ENCODE data around the gene MANBA. TPM values are rescaled to one million over a fixed set of nuclear protein-coding genes. Genes with fewer than 3 reads are reported as not detected.
A peak's percentile ranks its signal among the peaks of the same experiment; 100 is the strongest.

MANBA gene
- total and polyA plus RNA-seq, 7 experiments from 2014 or later: 15.7 to 56.4 (median 26.0) TPM

DNA sequence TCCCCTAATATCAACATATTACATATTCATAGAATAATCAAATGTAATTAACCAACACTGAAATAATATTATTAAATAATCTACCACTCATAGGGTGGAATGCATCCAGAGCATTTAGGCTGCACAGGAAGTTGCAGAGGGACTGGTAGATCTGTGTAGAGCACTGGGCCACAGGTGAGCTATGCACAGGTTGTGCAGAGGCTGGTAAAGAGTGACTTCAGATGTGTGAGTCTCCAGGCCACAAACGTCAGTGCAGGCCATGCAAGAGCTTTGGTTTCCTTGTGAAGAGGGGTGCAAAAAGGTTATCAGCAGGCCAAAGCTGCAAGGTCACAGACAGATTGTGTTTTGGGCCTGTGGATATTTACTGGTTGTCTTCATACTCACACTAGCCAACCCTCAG is 25.5 kb upstream of the MANBA start:
- H3K4me3 ChIP-seq (ENCODE audit: low read length): no peak overlapping the region
- DNase-seq (no peak), ATAC-seq (no peak)
- H3K27ac ChIP-seq (ENCODE audit: low read depth, low read length): no peak overlapping the region
- Mint-ChIP-seq H3K27ac (no peak overlapping the region), H3K27me3 (no peaks in the 10 kb centered on the region), H3K4me1 (peaks cover 0 to 11% (median 4%) of the 10 kb centered on the region in 7 donors), H3K9me3 (peaks cover 0 to 26% (median 6%) of the 10 kb centered on the region in 11 donors), H3K36me3 (peaks cover 0 to 9% (median 2%) of the 10 kb centered on the region in 5 donors), H3K4me3 (no peak overlapping the region)
- CTCF ChIA-PET: no interaction called here
- no peaks in the 10 kb centered on the region for H3K4me1 ChIP-seq (ENCODE audit: control insufficient read depth in 2 of 2, insufficient read depth in 2 of 2, low read length in 2 of 2)
- intact Hi-C loops (cut with micrococcal nuclease): no loop called here
- H3K36me3 ChIP-seq (ENCODE audit: control insufficient read depth in 2 of 3, insufficient read depth in 3 of 3, low read length in 3 of 3): no peaks in the 10 kb centered on the region
- POLR2A ChIA-PET: no interaction called here
- no peaks in the 10 kb centered on the region for H3K9me3 ChIP-seq (ENCODE audit: control insufficient read depth in 2 of 3, low read length in 3 of 3)
- no peaks in the 10 kb centered on the region for H3K27me3 ChIP-seq (ENCODE audit: control insufficient read depth in 2 of 2, insufficient read depth in 2 of 2, low read length in 2 of 2)

GRCh38 chr4:102783006-102783405 is 22.2 kb upstream of the MANBA start:
- Mint-ChIP-seq H3K27me3 (peaks cover 0 to 6% (median 4%) of the 10 kb centered on the region in 5 donors), H3K9me3 (peaks cover 0 to 5% (median 1%) of the 10 kb centered on the region in 11 donors), H3K36me3 (peaks cover 0 to 5% (median 0%) of the 10 kb centered on the region in 5 donors), H3K4me1 (peaks cover 0 to 2% (median 0%) of the 10 kb centered on the region in 7 donors), H3K27ac (no peak overlapping the region), H3K4me3 (no peak overlapping the region)
- H3K4me3 ChIP-seq (ENCODE audit: low read length): no peak overlapping the region
- ChIA-PET CTCF (no interaction called here), POLR2A (interaction anchor here (0.7 kb wide), 1 partner anchor 86 kb away, joined by 3 read pairs; the partner anchor contains the start of gene CISD2)
- no peaks in the 10 kb centered on the region for H3K27me3 ChIP-seq (ENCODE audit: control insufficient read depth in 2 of 2, insufficient read depth in 2 of 2, low read length in 2 of 2)
- no peaks in the 10 kb centered on the region for H3K4me1 ChIP-seq (ENCODE audit: control insufficient read depth in 2 of 2, insufficient read depth in 2 of 2, low read length in 2 of 2)
- H3K9me3 ChIP-seq (ENCODE audit: control insufficient read depth in 2 of 3, low read length in 3 of 3): no peaks in the 10 kb centered on the region
- intact Hi-C loops (cut with micrococcal nuclease): no loop called here
- DNase-seq (no peak), ATAC-seq (no peak)
- no peak overlapping the region for H3K27ac ChIP-seq (ENCODE audit: low read depth, low read length)
- no peaks in the 10 kb centered on the region for H3K36me3 ChIP-seq (ENCODE audit: control insufficient read depth in 2 of 3, insufficient read depth in 3 of 3, low read length in 3 of 3)

GRCh38 chr4:102781570-102781969 is 20.8 kb upstream of the MANBA start:
- DNase-seq (no peak), ATAC-seq (no peak)
- Mint-ChIP-seq H3K4me1 (no peaks in the 10 kb centered on the region), H3K27ac (no peak overlapping the region), H3K36me3 (peaks cover 0 to 5% (median 0%) of the 10 kb centered on the region in 5 donors), H3K4me3 (no peak overlapping the region), H3K9me3 (no peaks in the 10 kb centered on the region), H3K27me3 (peaks cover 0 to 14% (median 4%) of the 10 kb centered on the region in 5 donors)
- CTCF ChIA-PET: no interaction called here
- POLR2A ChIA-PET: interaction anchor here (1.4 kb wide), 1 partner anchor 87 kb away, joined by 6 read pairs; the partner anchor contains the start of gene CISD2
- Histone ChIP-seq H3K4me1 (ENCODE audit: control insufficient read depth in 2 of 2, insufficient read depth in 2 of 2, low read length in 2 of 2) (no peaks in the 10 kb centered on the region), H3K27ac (ENCODE audit: low read depth, low read length) (no peak overlapping the region), H3K36me3 (ENCODE audit: control insufficient read depth in 2 of 3, insufficient read depth in 3 of 3, low read length in 3 of 3) (no peaks in the 10 kb centered on the region), H3K4me3 (ENCODE audit: low read length) (no peak overlapping the region), H3K27me3 (ENCODE audit: control insufficient read depth in 2 of 2, insufficient read depth in 2 of 2, low read length in 2 of 2) (no peaks in the 10 kb centered on the region), H3K9me3 (ENCODE audit: control insufficient read depth in 2 of 3, low read length in 3 of 3) (no peaks in the 10 kb centered on the region)
- intact Hi-C loops (cut with micrococcal nuclease): loop anchor here in 1 of 2 donors (2.0 kb wide), 1 partner anchor 13 kb away; no protein-coding TSS in a partner anchor

DNA sequence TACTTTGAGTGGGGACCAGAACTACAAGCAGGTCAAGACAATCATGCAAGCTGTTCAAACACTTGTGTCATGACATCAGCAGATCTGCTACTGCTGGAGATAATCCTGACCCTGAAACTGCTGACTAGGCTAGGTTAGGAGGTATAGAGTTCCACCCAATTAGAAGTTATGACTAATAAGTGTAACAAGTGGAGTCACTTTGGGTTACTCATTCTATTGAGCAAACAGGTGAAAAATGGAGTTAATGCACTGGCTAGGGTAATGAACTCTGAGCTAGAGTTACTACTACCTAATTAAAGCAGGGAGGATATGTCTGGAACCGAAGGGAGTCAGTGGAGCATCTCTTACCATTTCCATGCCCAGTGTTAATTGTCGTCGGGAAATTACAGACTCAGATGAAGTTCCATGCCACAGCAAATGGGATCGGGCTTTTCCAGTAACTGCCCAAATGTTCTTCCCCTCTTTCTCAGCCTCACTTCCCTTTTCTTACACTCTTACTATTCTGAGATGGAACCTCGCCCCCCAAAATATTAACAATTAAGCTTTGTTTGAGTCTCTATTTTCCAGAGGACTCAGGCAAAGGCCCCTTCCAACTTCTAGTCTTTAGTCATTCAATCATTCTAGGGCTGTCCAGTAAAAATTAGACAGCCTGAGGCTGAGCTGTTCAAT is 19.8 kb upstream of the MANBA start:
- Histone ChIP-seq H3K9me3 (ENCODE audit: control insufficient read depth in 2 of 3, low read length in 3 of 3) (no peaks in the 10 kb centered on the region), H3K4me3 (ENCODE audit: low read length) (no peak overlapping the region), H3K36me3 (ENCODE audit: control insufficient read depth in 2 of 3, insufficient read depth in 3 of 3, low read length in 3 of 3) (no peaks in the 10 kb centered on the region), H3K27me3 (ENCODE audit: control insufficient read depth in 2 of 2, insufficient read depth in 2 of 2, low read length in 2 of 2) (no peaks in the 10 kb centered on the region), H3K27ac (ENCODE audit: low read depth, low read length) (no peak overlapping the region), H3K4me1 (ENCODE audit: control insufficient read depth in 2 of 2, insufficient read depth in 2 of 2, low read length in 2 of 2) (no peaks in the 10 kb centered on the region)
- ATAC-seq (peak; percentile 69), DNase-seq (no peak)
- H3K36me3 Mint-ChIP-seq: peaks cover 0 to 4% (median 0%) of the 10 kb centered on the region in 5 donors
- no peak overlapping the region for H3K4me3 Mint-ChIP-seq
- H3K27me3 Mint-ChIP-seq: peaks cover 0 to 15% (median 4%) of the 10 kb centered on the region in 5 donors
- intact Hi-C loops (cut with micrococcal nuclease): loop anchor here in 1 of 2 donors (2.0 kb wide), 1 partner anchor 14 kb away; no protein-coding TSS in a partner anchor
- CTCF ChIA-PET: no interaction called here
- POLR2A ChIA-PET: interaction anchor here (1.4 kb wide), 1 partner anchor 88 kb away, joined by 6 read pairs; the partner anchor contains the start of gene CISD2
- H3K9me3 Mint-ChIP-seq: no peaks in the 10 kb centered on the region
- no peak overlapping the region for H3K27ac Mint-ChIP-seq
- H3K4me1 Mint-ChIP-seq: no peaks in the 10 kb centered on the region

GRCh38 chr4:102779204-102779603 is 18.4 kb upstream of the MANBA start:
- no peaks in the 10 kb centered on the region for H3K4me1 Mint-ChIP-seq
- H3K36me3 ChIP-seq (ENCODE audit: control insufficient read depth in 2 of 3, insufficient read depth in 3 of 3, low read length in 3 of 3): no peaks in the 10 kb centered on the region
- intact Hi-C loops (cut with micrococcal nuclease): no loop called here
- H3K4me3 Mint-ChIP-seq: no peak overlapping the region
- H3K27ac Mint-ChIP-seq: no peak overlapping the region
- H3K9me3 Mint-ChIP-seq: no peaks in the 10 kb centered on the region
- ChIA-PET POLR2A (interaction anchor here (0.6 to 0.9 kb wide), 2 partner anchors 90 to 349 kb away, joined by 3 read pairs; no protein-coding TSS in a partner anchor), CTCF (no interaction called here)
- no peak for DNase-seq
- H3K4me1 ChIP-seq (ENCODE audit: control insufficient read depth in 2 of 2, insufficient read depth in 2 of 2, low read length in 2 of 2): no peaks in the 10 kb centered on the region
- H3K36me3 Mint-ChIP-seq: peaks cover 0 to 4% (median 0%) of the 10 kb centered on the region in 5 donors
- H3K27me3 ChIP-seq (ENCODE audit: control insufficient read depth in 2 of 2, insufficient read depth in 2 of 2, low read length in 2 of 2): no peaks in the 10 kb centered on the region
- peaks cover 0 to 15% (median 5%) of the 10 kb centered on the region in 5 donors for H3K27me3 Mint-ChIP-seq
- no peak overlapping the region for H3K4me3 ChIP-seq (ENCODE audit: low read length)
- no peak for ATAC-seq
- no peak overlapping the region for H3K27ac ChIP-seq (ENCODE audit: low read depth, low read length)
- no peaks in the 10 kb centered on the region for H3K9me3 ChIP-seq (ENCODE audit: control insufficient read depth in 2 of 3, low read length in 3 of 3)

DNA sequence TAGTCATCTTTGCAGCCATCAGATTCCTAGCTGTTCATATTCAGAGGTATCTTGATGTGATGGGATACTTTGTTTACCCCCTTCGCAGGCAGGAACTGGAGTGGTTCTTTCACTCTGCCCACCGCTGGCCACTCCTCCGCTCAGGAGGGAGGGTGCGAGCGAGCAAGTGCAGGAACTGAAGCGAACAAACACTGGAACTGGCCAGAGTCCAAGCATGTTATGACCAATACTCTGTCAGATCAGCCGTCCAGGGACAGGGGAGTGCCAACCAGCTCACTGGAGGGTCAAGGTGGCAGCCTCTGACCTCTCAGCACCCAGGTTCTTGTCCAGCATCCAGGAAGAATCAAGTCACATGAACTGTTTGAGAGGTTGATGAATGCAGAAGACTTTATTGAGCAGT is 18.0 kb upstream of the MANBA start:
- ATAC-seq (no peak), DNase-seq (no peak)
- Mint-ChIP-seq H3K4me1 (no peaks in the 10 kb centered on the region), H3K27me3 (peaks cover 0 to 15% (median 5%) of the 10 kb centered on the region in 5 donors), H3K9me3 (no peaks in the 10 kb centered on the region), H3K36me3 (peaks cover 0 to 4% (median 0%) of the 10 kb centered on the region in 5 donors), H3K27ac (no peak overlapping the region), H3K4me3 (no peak overlapping the region)
- POLR2A ChIA-PET: interaction anchor here (0.6 to 0.9 kb wide), 4 partner anchors 11 to 348 kb away, joined by 3 to 4 read pairs (median 3); no protein-coding TSS in a partner anchor
- Histone ChIP-seq H3K4me3 (ENCODE audit: low read length) (no peak overlapping the region), H3K27me3 (ENCODE audit: control insufficient read depth in 2 of 2, insufficient read depth in 2 of 2, low read length in 2 of 2) (no peaks in the 10 kb centered on the region), H3K36me3 (ENCODE audit: control insufficient read depth in 2 of 3, insufficient read depth in 3 of 3, low read length in 3 of 3) (no peaks in the 10 kb centered on the region), H3K4me1 (ENCODE audit: control insufficient read depth in 2 of 2, insufficient read depth in 2 of 2, low read length in 2 of 2) (no peaks in the 10 kb centered on the region), H3K27ac (ENCODE audit: low read depth, low read length) (no peak overlapping the region), H3K9me3 (ENCODE audit: control insufficient read depth in 2 of 3, low read length in 3 of 3) (no peaks in the 10 kb centered on the region)
- CTCF ChIA-PET: no interaction called here
- intact Hi-C loops (cut with micrococcal nuclease): no loop called here

Measured in naive thymus-derived CD4-positive, alpha-beta T cell (primary cell).